ENCODE data around the gene APBA2.

DNA sequence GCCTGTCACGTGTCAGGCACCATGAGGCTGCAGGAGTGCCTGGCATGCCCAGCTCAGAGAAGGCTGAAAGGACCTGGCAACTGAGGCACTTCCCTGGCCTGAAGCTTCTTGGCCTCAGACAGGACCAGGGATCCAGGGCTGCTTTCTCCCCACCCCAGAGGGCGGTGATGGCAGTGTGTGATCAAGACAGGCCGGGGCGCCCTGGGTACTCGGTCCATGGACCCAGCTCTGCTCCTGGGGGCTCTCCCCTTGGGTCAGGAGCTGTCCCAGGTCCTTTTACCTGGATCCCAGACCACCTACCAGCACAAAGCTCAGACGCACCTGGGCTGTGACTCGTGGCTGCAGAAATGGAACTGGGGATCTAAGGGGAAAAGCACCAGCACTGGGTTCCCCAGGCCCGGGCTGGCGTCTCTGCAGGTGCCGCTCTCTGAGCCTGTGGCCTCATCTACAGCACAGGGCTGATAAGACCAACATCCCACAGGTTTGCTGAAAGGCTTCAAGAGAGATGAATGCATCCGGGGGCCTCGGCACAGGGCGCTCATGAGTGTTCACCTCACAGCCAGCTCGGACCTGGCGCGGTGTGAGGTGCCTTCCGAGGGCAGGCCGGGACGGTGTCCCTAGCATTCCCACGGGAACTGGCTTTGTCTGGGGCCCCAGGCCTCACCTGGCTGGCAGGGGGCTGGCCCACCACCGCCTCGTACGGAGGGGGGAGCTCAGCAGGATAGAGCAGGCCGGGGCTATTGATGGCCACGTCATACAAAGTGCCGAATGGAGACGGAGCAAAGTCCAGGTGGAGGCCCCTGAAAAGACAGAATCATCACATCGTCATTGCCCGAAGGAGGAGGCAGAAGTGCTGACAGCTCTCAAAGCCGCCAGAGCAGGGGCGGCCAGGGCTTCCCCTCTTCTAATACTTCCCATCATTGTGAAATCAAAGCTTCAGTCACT, 250.2 kb downstream of the APBA2 start:
- TF ChIP-seq, protein P1, sequence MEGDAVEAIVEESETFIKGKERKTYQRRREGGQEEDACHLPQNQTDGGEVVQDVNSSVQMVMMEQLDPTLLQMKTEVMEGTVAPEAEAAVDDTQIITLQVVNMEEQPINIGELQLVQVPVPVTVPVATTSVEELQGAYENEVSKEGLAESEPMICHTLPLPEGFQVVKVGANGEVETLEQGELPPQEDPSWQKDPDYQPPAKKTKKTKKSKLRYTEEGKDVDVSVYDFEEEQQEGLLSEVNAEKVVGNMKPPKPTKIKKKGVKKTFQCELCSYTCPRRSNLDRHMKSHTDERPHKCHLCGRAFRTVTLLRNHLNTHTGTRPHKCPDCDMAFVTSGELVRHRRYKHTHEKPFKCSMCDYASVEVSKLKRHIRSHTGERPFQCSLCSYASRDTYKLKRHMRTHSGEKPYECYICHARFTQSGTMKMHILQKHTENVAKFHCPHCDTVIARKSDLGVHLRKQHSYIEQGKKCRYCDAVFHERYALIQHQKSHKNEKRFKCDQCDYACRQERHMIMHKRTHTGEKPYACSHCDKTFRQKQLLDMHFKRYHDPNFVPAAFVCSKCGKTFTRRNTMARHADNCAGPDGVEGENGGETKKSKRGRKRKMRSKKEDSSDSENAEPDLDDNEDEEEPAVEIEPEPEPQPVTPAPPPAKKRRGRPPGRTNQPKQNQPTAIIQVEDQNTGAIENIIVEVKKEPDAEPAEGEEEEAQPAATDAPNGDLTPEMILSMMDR (conservative IDR thresholded peaks at IDR 0.05; ENCODE audit: low read length), result no peak
- TF ChIP-seq EZH2phosphoT487 (IDR thresholded peaks at IDR 0.05; ENCODE audit: borderline replicate concordance), result no peak
